Mucosa of rectum (tissue), 2 donors: ENCODE data around the gene ZBTB21.
"Not testable (repeated sequence)": the region's sequence is repeated elsewhere in the genome, so short reads cannot be mapped to it uniquely, and the experiment has no call there.

ENCODE experiments used
- H3K27ac ChIP-seq, 2 donors: one replicate each; pipeline ENCODE4 v1.7.0; 2013; ENCODE audit warnings: inconsistent platforms in 2 of 2, low read depth in 2 of 2, low read length in 2 of 2
- H3K27me3 ChIP-seq, 2 donors: one replicate each; pipeline ENCODE4 v1.7.0; 2013; ENCODE audit warnings: low read length in 2 of 2; ENCODE audit not compliant: control insufficient read depth in 2 of 2, insufficient read depth in 2 of 2
- H3K36me3 ChIP-seq, 2 donors: one replicate each; pipeline ENCODE4 v1.7.0; 2013; ENCODE audit warnings: low read length in 2 of 2; ENCODE audit not compliant: control insufficient read depth in 2 of 2, insufficient read depth in 2 of 2
- H3K4me1 ChIP-seq, 2 donors: one replicate each; pipeline ENCODE4 v1.7.0; 2013; ENCODE audit warnings: low read length in 2 of 2, mild to moderate bottlenecking in 1 of 2; ENCODE audit not compliant: control insufficient read depth in 2 of 2, insufficient read depth in 2 of 2
- H3K4me3 ChIP-seq, 2 donors: one replicate each; pipeline ENCODE4 v1.7.0; 2013; ENCODE audit warnings: low read length in 2 of 2
- H3K9ac ChIP-seq, 2 donors: one replicate each; pipeline ENCODE4 v1.7.0; 2013; ENCODE audit warnings: low read length in 2 of 2, low read depth in 1 of 2, mild to moderate bottlenecking in 1 of 2
- H3K9me3 ChIP-seq, 2 donors: one replicate each; pipeline ENCODE4 v1.7.0; 2013; ENCODE audit warnings: low read length in 2 of 2; ENCODE audit not compliant: control insufficient read depth in 2 of 2
- donor health status: healthy.
- donor health status: Normal muscosa, but diverticular disease.

Gene ZBTB21

GRCh38 chr21:41964171-41964570, 46.0 kb downstream of the ZBTB21 start:
- H3K4me1 ChIP-seq = no peaks in the 10 kb centered on the region

GRCh38 chr21:41962425-41962966, 47.7 kb downstream of the ZBTB21 start:
- Histone ChIP-seq H3K9ac (no peak overlapping the region), H3K27ac (no peak overlapping the region), H3K4me3 (no peak overlapping the region), H3K4me1 (peaks cover 0 to 3% of the 10 kb centered on the region in 2 donors), H3K36me3 (no peaks in the 10 kb centered on the region), H3K27me3 (peaks cover 0 to 2% of the 10 kb centered on the region in 2 donors), H3K9me3 (no peaks in the 10 kb centered on the region)

More at GRCh38 chr21:41964171-41964570, 46.0 kb downstream of the ZBTB21 start:
- no peaks in the 10 kb centered on the region for H3K36me3 ChIP-seq
- H3K27me3 ChIP-seq = peaks cover 0 to 2% of the 10 kb centered on the region in 2 donors
- no peak overlapping the region for H3K4me3 ChIP-seq
- H3K9ac ChIP-seq = no peak overlapping the region
- no peak overlapping the region for H3K27ac ChIP-seq
- H3K9me3 ChIP-seq = no peaks in the 10 kb centered on the region

- Histone ChIP-seq H3K27me3 (peaks cover 0 to 2% of the 10 kb centered on the region in 2 donors), H3K4me3 (no peak overlapping the region), H3K9me3 (no peaks in the 10 kb centered on the region), H3K27ac (no peak overlapping the region), H3K4me1 (peaks cover 3 to 4% of the 10 kb centered on the region in 2 donors), H3K9ac (no peak overlapping the region), H3K36me3 (no peaks in the 10 kb centered on the region)
Measured at GRCh38 chr21:41961753-41962152, 48.4 kb downstream of the ZBTB21 start.

- no peak overlapping the region for H3K27ac ChIP-seq
Measured at GRCh38 chr21:41961282-41961701, 48.9 kb downstream of the ZBTB21 start.

GRCh38 chr21:41960386-41960785, 49.8 kb downstream of the ZBTB21 start:
- no peak overlapping the region for H3K9ac ChIP-seq
- H3K27ac ChIP-seq = no peak overlapping the region
- H3K4me3 ChIP-seq = no peak overlapping the region
- H3K27me3 ChIP-seq = peaks cover 0 to 2% of the 10 kb centered on the region in 2 donors
- H3K9me3 ChIP-seq = no peaks in the 10 kb centered on the region
- peaks cover 3 to 5% of the 10 kb centered on the region in 2 donors for H3K4me1 ChIP-seq
- H3K36me3 ChIP-seq = no peaks in the 10 kb centered on the region

More at GRCh38 chr21:41961282-41961701, 48.9 kb downstream of the ZBTB21 start:
- Histone ChIP-seq H3K4me3 (no peak overlapping the region), H3K36me3 (no peaks in the 10 kb centered on the region), H3K4me1 (peaks cover 3 to 5% of the 10 kb centered on the region in 2 donors), H3K9ac (no peak overlapping the region), H3K9me3 (no peaks in the 10 kb centered on the region), H3K27me3 (peaks cover 0 to 2% of the 10 kb centered on the region in 2 donors)

- H3K9ac ChIP-seq, H3K36me3 ChIP-seq, H3K4me1 ChIP-seq, H3K4me3 ChIP-seq, H3K27me3 ChIP-seq, H3K27ac ChIP-seq, H3K9me3 ChIP-seq: not testable (repeated sequence)
Measured at GRCh38 chr21:41959697-41960096, 50.5 kb downstream of the ZBTB21 start.

GRCh38 chr21:41958886-41959563, 51.1 kb downstream of the ZBTB21 start:
- peaks cover 3 to 8% of the 10 kb centered on the region in 2 donors for H3K4me1 ChIP-seq
- peaks cover 0 to 4% of the 10 kb centered on the region in 2 donors for H3K27me3 ChIP-seq
- H3K9me3 ChIP-seq = no peaks in the 10 kb centered on the region
- H3K9ac ChIP-seq = no peak overlapping the region
- H3K27ac ChIP-seq = no peak overlapping the region
- no peaks in the 10 kb centered on the region for H3K36me3 ChIP-seq
- H3K4me3 ChIP-seq = no peak overlapping the region

GRCh38 chr21:41957991-41958766, 52.0 kb downstream of the ZBTB21 start:
- Histone ChIP-seq H3K27me3 (peaks cover 0 to 4% of the 10 kb centered on the region in 2 donors), H3K4me3 (no peak overlapping the region), H3K9me3 (no peaks in the 10 kb centered on the region), H3K27ac (peak overlapping the region; percentile 15 to 38), H3K36me3 (no peaks in the 10 kb centered on the region), H3K4me1 (peaks cover 3 to 8% of the 10 kb centered on the region in 2 donors), H3K9ac (no peak overlapping the region)

GRCh38 chr21:41956926-41957729, 53.0 kb downstream of the ZBTB21 start:
- Histone ChIP-seq H3K9me3 (no peaks in the 10 kb centered on the region), H3K27ac (no peak overlapping the region), H3K36me3 (no peaks in the 10 kb centered on the region), H3K4me1 (peaks cover 11 to 12% of the 10 kb centered on the region in 2 donors), H3K4me3 (no peak overlapping the region), H3K27me3 (peaks cover 0 to 4% of the 10 kb centered on the region in 2 donors), H3K9ac (no peak overlapping the region)
